ENCODE data around the gene HCFC2. TPM values are rescaled to one million over a fixed set of nuclear protein-coding genes. Genes with fewer than 3 reads are reported as not detected.
"Not testable (repeated sequence)": the region's sequence is repeated elsewhere in the genome, so short reads cannot be mapped to it uniquely, and the experiment has no call there.

Gene HCFC2
- total RNA-seq (2021; ENCODE audit: unreplicated experiment) (8.5 TPM), Bru-seq, nascent RNA (percentile 70 among the genes with signal in this experiment), BruChase-seq, experiment 1, labeled RNA remaining after a 2-hour chase (percentile 76 among the genes with signal in this experiment), BruChase-seq, experiment 2, labeled RNA remaining after a 6-hour chase (percentile 70 among the genes with signal in this experiment)
- polyA plus RNA-seq (2012; ENCODE audit: insufficient read length), result 3.1 TPM
- long read RNA-seq, full-length matches to known transcripts, result 8 of 15 reads
- long read RNA-seq, partial matches to known transcripts, result 4 of 15 reads
- long read RNA-seq, other reads (novel, unspliced or antisense), result 3 of 15 reads

- H3K27me3 ChIP-seq (ENCODE audit: control insufficient read depth, insufficient read depth, low read length), result no peaks in the 10 kb centered on the region
- H3K4me1 ChIP-seq (ENCODE audit: control insufficient read depth, insufficient read depth, low read length), result peaks cover 26% of the 10 kb centered on the region
- in situ Hi-C loops (cut with HindIII; ENCODE audit: low pct_unique_long_range_greater_than_20kb, low sequenced_read_pairs) (no loop called here), intact Hi-C loops (cut with micrococcal nuclease; ENCODE audit: unreplicated experiment) (no loop called here)
- peaks cover 7% of the 10 kb centered on the region for H3K36me3 ChIP-seq (ENCODE audit: control insufficient read depth, insufficient read depth, low read length)
- peak; percentile 97 for ATAC-seq
- DNase-seq (ENCODE audit: low read depth, low spot score), result peak; percentile 24
- ChIA-PET CTCF (no interaction called here), POLR2A (interaction anchor here (0.7 kb wide), 1 partner anchor 74 kb away, joined by 14 read pairs; no protein-coding TSS in a partner anchor)
- TF ChIP-seq POLR2AphosphoS5 (IDR thresholded peaks at IDR 0.05; ENCODE audit: low read depth, low read length) (peak; percentile 57), TCF7L2 (IDR thresholded peaks at IDR 0.05; ENCODE audit: low read depth, low read length) (no peak), CTCF (IDR thresholded peaks at IDR 0.05) (no peak), REST (IDR thresholded peaks at IDR 0.05; ENCODE audit: insufficient read depth in 1 of 2, low read depth in 2 of 2, low read length in 1 of 2) (no peak), SIN3A (IDR thresholded peaks at IDR 0.05; ENCODE audit: borderline replicate concordance, insufficient read depth, low read depth, low read length) (peak; percentile 99)
- H3K4me3 ChIP-seq (ENCODE audit: low read depth in 2 of 2, low read length in 2 of 2), result peak within 1 kb of the TSS; percentile 93 to 94
- no TSS peak for BruUV-seq (replicated peaks)
- H3K9me3 ChIP-seq (ENCODE audit: control insufficient read depth, insufficient read depth, low read depth, low read length), result no peaks in the 10 kb centered on the region
- H3K27ac ChIP-seq (ENCODE audit: low read length), result peak within 1 kb of the TSS; percentile 87
Measured at GRCh38 chr12:104064031-104064841, at the start of gene HCFC2. HCFC2 (plus strand) TSS chr12:104064531; CDS start chr12:104064561, 30 bp downstream.

GRCh38 chr12:104021862-104022261 lies 42.5 kb upstream of the HCFC2 start:
- in situ Hi-C loops (cut with HindIII; ENCODE audit: low pct_unique_long_range_greater_than_20kb, low sequenced_read_pairs), result not testable (repeated sequence)

More at GRCh38 chr12:104021862-104022261, 42.5 kb upstream of the HCFC2 start:
- H3K36me3 ChIP-seq (ENCODE audit: control insufficient read depth, insufficient read depth, low read length); ATAC-seq; H3K4me3 ChIP-seq (ENCODE audit: low read depth in 2 of 2, low read length in 2 of 2); DNase-seq (ENCODE audit: low read depth, low spot score); H3K27ac ChIP-seq (ENCODE audit: low read length); H3K27me3 ChIP-seq (ENCODE audit: control insufficient read depth, insufficient read depth, low read length); H3K9me3 ChIP-seq (ENCODE audit: control insufficient read depth, insufficient read depth, low read depth, low read length); BruUV-seq (replicated peaks); CTCF ChIA-PET; intact Hi-C loops (cut with micrococcal nuclease; ENCODE audit: unreplicated experiment); H3K4me1 ChIP-seq (ENCODE audit: control insufficient read depth, insufficient read depth, low read length): not testable (repeated sequence)
- POLR2A ChIA-PET, result interaction anchor here (0.7 kb wide), 1 partner anchor 15 kb away, joined by 7 read pairs; no protein-coding TSS in a partner anchor

Measured in Panc1 (cell line).